ENCODE data around the gene CDKN2B-AS1.

CDKN2B-AS1 gene

GRCh38 chr9:21982861-21983560 lies 11.6 kb upstream of the CDKN2B-AS1 start:
- DNase-seq: no peak

- DNase-seq: no peak
These were observed 11.0 kb upstream of the CDKN2B-AS1 start for GRCh38 chr9:21983561-21983935.

- no peak for DNase-seq
These were observed 10.5 kb upstream of the CDKN2B-AS1 start for GRCh38 chr9:21984101-21984500.

DNA sequence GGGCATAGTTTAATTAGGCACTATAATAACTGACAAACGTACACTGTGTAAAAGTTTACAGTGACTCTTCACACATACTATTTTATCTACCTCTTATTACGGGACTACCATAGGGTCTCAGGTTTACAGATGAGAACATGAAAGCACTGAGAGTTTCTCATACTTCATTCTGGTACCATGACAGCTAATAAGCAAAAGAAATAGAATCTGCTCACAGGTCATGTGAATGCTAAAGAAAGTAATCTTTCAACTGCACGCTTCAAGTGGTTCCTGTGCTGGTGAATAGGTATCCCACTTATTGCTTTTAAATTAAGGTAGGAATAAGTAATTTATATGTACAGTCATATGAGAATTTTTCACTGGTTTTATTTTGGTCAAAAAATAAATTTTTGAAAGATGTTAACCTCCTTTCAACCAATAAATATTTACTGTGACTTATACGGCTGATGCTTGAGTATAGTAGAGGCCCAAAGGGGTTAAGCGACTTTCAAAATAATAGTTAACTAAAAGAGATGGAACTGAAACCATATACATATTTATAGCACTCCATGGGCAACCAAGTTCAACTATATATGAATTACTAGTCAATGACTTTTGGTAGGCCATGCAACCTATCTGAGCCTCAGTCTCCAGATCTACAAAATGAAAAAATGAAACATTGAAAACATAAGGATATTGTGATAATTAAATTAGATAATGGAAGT lies 8.5 kb upstream of the CDKN2B-AS1 start:
- no peak for DNase-seq

DNA sequence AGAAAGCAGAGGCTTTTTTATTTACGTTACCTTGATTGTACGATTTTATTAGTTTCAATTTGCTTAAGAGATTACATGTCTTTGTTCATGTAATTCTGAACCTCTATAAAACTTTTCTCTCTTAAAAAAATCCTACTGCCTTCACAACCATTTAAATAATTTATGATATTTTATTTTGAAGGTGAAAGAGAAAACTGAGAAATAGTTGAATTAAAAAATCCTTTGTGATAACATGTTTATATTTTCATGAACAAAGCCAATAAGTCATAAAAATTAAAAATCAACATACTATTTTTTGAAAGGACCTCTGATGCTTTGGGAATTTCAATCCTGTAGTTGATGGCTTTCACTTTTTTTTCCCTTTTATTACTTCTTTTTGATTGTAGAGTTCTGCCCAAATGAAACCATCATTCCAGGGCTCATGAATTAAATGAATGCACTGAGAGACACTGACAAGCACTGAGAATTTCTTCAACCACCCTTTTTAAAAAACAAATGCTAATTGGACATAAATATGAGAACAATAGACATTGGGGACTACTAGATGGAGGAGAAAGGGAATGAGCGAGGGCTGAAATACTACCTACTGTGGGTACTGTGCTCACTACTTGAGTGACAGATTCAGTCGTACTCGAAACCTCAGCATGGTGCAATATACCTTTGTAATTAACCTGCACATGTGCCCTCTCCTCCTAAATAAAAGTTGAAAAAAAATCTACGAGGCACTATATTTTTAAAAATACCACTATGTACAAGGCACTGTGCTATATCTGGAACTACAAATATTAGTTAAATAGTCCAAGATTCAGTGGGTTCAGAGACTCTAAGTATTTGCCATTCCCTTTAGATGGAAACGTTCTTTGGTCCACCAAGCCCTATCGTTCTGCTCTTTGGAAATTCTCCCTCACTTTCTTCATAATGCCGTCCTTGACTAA lies 6.3 kb upstream of the CDKN2B-AS1 start:
- DNase-seq: no peak

DNA sequence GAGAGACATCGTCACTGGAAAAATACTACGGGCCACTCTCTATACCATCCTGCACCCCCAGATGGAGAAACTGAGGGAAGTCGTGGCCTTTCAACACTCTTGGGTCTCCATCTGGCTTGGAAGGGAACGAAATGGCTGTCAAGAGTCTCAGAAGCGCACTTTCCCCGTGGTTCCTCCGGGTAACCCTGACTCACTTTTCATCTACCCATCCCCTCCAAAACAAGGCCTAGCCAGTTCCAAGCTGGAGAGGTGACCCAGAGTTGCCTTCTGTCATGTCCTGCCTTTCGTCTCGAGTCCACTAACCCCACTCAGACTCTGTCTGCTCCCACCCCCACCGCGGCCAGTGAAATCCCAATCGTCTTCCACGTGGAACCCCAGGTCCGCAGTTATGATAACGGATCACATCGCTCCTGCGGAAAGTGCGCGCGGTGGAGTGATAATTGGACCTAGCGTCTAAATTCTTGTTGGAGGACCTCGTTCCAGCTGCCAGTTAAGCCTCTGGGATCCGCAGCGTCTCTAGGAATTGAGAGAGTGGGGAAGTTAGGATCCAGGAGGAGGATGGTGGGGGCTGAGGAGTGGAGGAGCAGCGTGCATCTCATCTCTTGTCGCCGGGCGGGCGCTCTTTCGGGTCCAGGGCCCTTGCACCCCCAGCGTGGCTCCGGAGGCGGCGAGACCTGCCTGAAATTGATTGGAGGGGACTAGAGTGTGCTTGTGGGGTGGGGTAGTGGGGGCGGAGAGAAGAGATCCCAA lies 5.0 kb upstream of the CDKN2B-AS1 start:
- no peak for DNase-seq

GRCh38 chr9:21991072-21991959 lies 3.3 kb upstream of the CDKN2B-AS1 start:
- no peak for DNase-seq

- DNase-seq: no peak
These were observed 1.6 kb upstream of the CDKN2B-AS1 start for GRCh38 chr9:21993007-21993406.

GRCh38 chr9:21993893-21994555 lies 567 bp upstream of the CDKN2B-AS1 start, which contains the start of gene CDKN2A:
Gene CDKN2A (minus strand): TSS chr9:21994392.
- DNase-seq: peak; percentile 75

DNA sequence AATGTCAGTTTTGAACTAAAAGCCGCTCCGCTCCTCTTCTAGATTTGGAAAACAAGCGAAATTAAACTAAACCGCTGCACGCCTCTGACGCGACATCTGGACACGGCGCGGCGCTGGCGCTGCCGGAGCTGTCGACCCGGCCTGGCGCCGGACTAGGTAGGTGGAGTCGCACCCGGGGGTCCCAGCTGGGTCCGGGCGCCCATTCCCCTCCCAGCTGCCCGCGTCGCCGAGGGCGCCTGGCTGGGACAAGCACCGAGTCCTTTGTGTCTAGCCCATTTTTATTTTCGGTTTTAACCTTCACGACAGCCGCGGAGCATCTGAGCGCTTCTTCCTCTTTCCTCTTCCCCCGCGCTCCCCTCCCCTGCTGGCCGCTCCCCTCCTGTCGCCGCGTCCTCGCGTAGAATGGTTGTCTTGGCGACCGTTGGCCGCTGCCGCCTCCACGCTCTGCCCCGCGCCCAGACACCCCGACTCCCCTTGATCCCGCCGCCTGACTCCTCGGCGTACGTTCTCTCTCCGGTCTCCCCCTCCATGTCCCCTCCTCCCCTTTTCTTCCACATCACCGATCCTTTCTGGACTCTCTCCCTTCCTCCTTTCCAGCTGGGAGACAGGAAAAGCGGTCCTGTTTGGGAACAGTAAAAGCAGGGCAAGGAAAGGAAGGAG lies 545 bp downstream of the CDKN2B-AS1 start:
- peak; percentile 77 for DNase-seq

GRCh38 chr9:21995666-21996398 lies 1.2 kb downstream of the CDKN2B-AS1 start:
- peak; percentile 55 for DNase-seq

DNA sequence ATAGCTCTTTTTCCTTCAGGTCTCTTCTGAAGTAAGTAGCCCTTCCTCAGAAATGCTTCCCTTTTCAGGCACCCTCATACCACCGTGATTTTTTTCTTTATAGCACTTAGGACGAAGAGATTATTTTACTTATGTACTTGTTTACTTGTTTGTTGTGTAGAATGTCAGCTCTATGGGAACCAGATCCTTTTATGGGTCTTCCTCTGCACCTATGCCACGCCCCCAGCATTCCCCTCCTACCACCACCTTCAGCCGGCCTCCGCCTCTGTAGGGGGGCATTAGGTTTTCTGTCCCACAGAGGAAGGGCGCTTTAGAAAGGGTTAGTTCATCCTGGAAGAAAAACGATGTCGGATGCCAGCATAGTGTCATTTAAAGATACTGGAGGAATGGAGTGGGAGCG lies 1.8 kb downstream of the CDKN2B-AS1 start:
- peak; percentile 47 for DNase-seq

GRCh38 chr9:21996858-21997257 lies 2.3 kb downstream of the CDKN2B-AS1 start:
- no peak for DNase-seq

GRCh38 chr9:21997480-21997879 lies 2.9 kb downstream of the CDKN2B-AS1 start:
- no peak for DNase-seq

DNA sequence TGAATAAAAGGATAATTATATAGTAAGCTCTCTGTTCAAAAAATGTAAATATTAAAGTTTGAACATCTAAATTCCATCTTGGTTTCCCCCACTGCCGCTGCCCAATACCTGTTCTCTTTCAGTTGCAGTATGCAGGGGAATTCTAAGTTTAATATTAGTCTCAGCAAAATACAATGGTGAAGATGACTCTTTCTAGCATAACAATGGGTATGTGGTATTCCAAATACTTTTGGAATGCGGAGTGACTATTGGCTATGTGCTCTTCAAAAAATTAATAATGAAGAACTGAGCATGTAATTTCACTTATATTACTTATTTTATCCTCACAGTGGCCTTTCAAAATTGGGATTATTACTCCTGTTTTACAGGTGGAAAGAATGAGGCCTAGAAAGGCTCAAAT lies 3.4 kb downstream of the CDKN2B-AS1 start:
- no peak for DNase-seq

DNA sequence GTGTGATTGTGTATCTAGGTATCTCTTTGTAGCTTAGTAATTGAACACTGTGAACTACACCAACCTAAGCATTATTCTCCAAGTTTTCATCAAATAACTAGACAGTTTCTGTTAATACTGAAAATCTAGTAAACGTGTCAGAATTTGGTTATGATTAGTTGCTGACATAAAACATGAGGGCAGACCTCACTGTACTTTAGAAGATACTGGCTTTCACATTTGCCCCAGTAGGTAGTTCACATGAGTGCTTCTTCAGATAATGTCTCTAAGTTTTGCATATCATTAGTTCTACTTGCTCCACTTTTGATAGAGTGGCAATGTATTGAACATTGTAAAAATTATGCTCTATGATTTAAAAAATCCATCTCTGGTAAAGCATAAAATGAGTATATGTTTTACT lies 7.4 kb downstream of the CDKN2B-AS1 start:
- DNase-seq: no peak

DNA sequence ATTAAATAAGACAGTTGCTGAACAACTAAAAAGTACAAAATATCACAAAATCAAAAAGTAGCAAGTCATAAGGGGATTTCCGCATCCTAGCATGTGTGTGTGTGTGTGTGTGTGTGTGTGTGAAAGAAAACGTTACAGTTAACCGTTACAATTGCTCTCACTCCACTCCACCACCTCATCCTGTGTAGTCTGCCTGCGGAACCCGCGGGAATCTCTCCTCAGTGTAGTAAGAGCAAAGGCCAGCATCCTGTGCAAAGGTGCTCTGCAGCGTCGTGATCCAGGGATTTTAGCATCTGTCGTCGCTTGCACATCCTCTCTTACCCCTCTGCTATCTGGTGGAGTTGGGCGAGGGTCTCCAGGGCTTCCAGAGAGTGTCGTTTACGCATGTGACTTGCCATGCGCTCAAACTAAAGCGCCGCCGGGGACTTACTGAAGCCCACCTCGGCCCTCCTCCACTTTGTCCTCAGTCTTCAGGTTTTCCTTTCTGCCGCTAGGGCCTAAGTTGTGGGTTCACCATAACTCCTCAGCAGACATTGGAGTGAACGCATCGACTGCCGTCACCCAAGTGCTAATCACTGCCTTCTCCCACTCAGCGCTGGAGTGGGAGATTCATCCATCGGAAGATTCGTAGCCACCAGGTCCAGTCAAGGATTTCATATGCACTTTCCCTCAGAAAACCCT lies 10.6 kb downstream of the CDKN2B-AS1 start:
- no peak for DNase-seq

- no peak for DNase-seq
These were observed 11.4 kb downstream of the CDKN2B-AS1 start for GRCh38 chr9:22005702-22006606.

All from NCI-H345 (cell line).